A673 (cell line): Measurements from ENCODE around the gene AJUBA. TPM values are rescaled to one million over a fixed set of nuclear protein-coding genes. Genes with fewer than 3 reads are reported as not detected.

ENCODE experiments used
- BruUV-seq: library from RNA; stranded (reverse); fragments of 400-500 nt; replicated peaks from 2 replicates; lab custom pipeline; 2021; lab: Mats Ljungman, UMichigan
- CTCF ChIA-PET: fragments of 300-600 bp; sonication (Branson Sonifier 250); formaldehyde crosslinking; loops from one replicate; lab custom pipeline; 2022; ENCODE audit warnings: antibody characterized with exemption; lab: Charles Lee
- POLR2A ChIA-PET: fragments of 300-600 bp; sonication (Branson Sonifier 250); formaldehyde crosslinking; loops from one replicate; lab custom pipeline; 2022; ENCODE audit warnings: antibody characterized with exemption; ENCODE audit not compliant: low non-redundant PET; lab: Charles Lee
- DNase-seq: peaks from one replicate; pipeline ENCODE4 v3.0.0-alpha.2; 2015; ENCODE audit warnings: low spot score
- H3K27ac ChIP-seq: fragments of 200-600 bp; sonication (generic); 2 replicates; pipeline ENCODE4 v1.5.1; 2016; ENCODE audit warnings: mixed run types, low read depth, mild to moderate bottlenecking, mixed read lengths, antibody characterized with exemption, low read length; ENCODE audit not compliant: poor library complexity, severe bottlenecking
- H3K27me3 ChIP-seq: fragments of 200-600 bp; sonication (generic); replicated peaks from 2 replicates; pipeline ENCODE4 v1.6.1; 2017; ENCODE audit warnings: mixed run types, low read depth, mild to moderate bottlenecking, mixed read lengths, antibody characterized with exemption, low read length; ENCODE audit not compliant: insufficient read depth, poor library complexity
- H3K36me3 ChIP-seq: fragments of 200-600 bp; sonication (generic); 2 replicates; pipeline ENCODE4 v1.6.1; 2016; ENCODE audit warnings: mixed run types, mild to moderate bottlenecking, mixed read lengths, antibody characterized with exemption, low read length; ENCODE audit not compliant: insufficient read depth, poor library complexity, severe bottlenecking
- H3K4me1 ChIP-seq: fragments of 200-600 bp; sonication (generic); 2 replicates; pipeline ENCODE4 v1.6.1; 2017; ENCODE audit warnings: mixed run types, mild to moderate bottlenecking, mixed read lengths, antibody characterized with exemption, low read length; ENCODE audit not compliant: insufficient read depth, poor library complexity, severe bottlenecking
- H3K4me3 ChIP-seq: fragments of 200-600 bp; sonication (generic); 2 replicates; pipeline ENCODE4 v1.5.1; 2016; ENCODE audit warnings: low read depth, mixed run types, mild to moderate bottlenecking, mixed read lengths, low read length; ENCODE audit not compliant: poor library complexity, severe bottlenecking
- H3K9me3 ChIP-seq: fragments of 200-600 bp; sonication (generic); 2 replicates; pipeline ENCODE4 v1.6.1; 2016; ENCODE audit warnings: mixed run types, low read depth, mild to moderate bottlenecking, mixed read lengths, antibody characterized with exemption, low read length; ENCODE audit not compliant: poor library complexity, severe bottlenecking
- CTCF ChIP-seq: fragments of 300-800, 200-600 bp; sonication (generic); conservative IDR thresholded peaks from 2 replicates; pipeline ENCODE4 v1.5.1; 2017; ENCODE audit warnings: low read depth, mild to moderate bottlenecking, antibody characterized with exemption, low read length, moderate library complexity, mixed read lengths
- EZH2 ChIP-seq: fragments of 200-600 bp; sonication (generic); IDR thresholded peaks from 2 replicates; pipeline ENCODE4 v1.6.1; 2017; ENCODE audit warnings: borderline replicate concordance, low read depth, mild to moderate bottlenecking, mixed read lengths, antibody characterized with exemption, low read length; ENCODE audit not compliant: poor library complexity, severe bottlenecking
- intact Hi-C: fragments of 100-400 bp; cut with micrococcal nuclease; formaldehyde crosslinking; loops from one replicate; pipeline ENCODE4 v1.10.0; 2022; ENCODE audit not compliant: unreplicated experiment
- total RNA-seq: library from RNA; stranded (reverse); gene quantifications from 2 replicates; pipeline ENCODE4 v1.2.3, GENCODE V29; 2021

AJUBA gene
- total RNA-seq, 1 experiment from 2014 or later = 43.6 TPM

- no TSS peak for BruUV-seq
- TF ChIP-seq CTCF (no peak), EZH2 (no peak)
- DNase-seq = peak; percentile 87
- Histone ChIP-seq H3K27ac (peak within 1 kb of the TSS; percentile 68), H3K27me3 (no peaks in the 10 kb centered on the region), H3K4me3 (peak within 1 kb of the TSS; percentile 47), H3K4me1 (peaks cover 30% of the 10 kb centered on the region), H3K9me3 (no peaks in the 10 kb centered on the region), H3K36me3 (no peaks in the 10 kb centered on the region)
- ChIA-PET CTCF (interaction anchor here (1.1 kb wide), 1 partner anchor 48 kb away, joined by 4 read pairs; no protein-coding TSS in a partner anchor), POLR2A (interaction anchor here (0.7 kb wide), 1 partner anchor 15 kb away, joined by 8 read pairs; no protein-coding TSS in a partner anchor)
- intact Hi-C loops = no loop called here
Measured at GRCh38 chr14:23009939-23010726, 27.8 kb upstream of the AJUBA start, which contains the start of gene C14orf93. C14orf93 (minus strand) TSS chr14:23010143; CDS start chr14:22999023, 11,120 bp downstream.

GRCh38 chr14:23009483-23009938 is 27.2 kb upstream of the AJUBA start:
- Histone ChIP-seq H3K27ac (peak overlapping the region; percentile 68), H3K4me3 (peak overlapping the region; percentile 47), H3K9me3 (no peaks in the 10 kb centered on the region), H3K27me3 (no peaks in the 10 kb centered on the region), H3K4me1 (peaks cover 30% of the 10 kb centered on the region), H3K36me3 (no peaks in the 10 kb centered on the region)
- CTCF ChIA-PET = no interaction called here
- TF ChIP-seq CTCF = no peak
- no peak for TF ChIP-seq EZH2
- DNase-seq = no peak
- POLR2A ChIA-PET = no interaction called here
- intact Hi-C loops = no loop called here
- TSS peak; percentile 88 for BruUV-seq

GRCh38 chr14:23008831-23009230 is 26.5 kb upstream of the AJUBA start:
- intact Hi-C loops = no loop called here
- TF ChIP-seq EZH2 (no peak), CTCF (no peak)
- H3K27me3 ChIP-seq = no peaks in the 10 kb centered on the region
- H3K4me1 ChIP-seq = peaks cover 30% of the 10 kb centered on the region
- peak; percentile 38 for DNase-seq
- ChIA-PET POLR2A (no interaction called here), CTCF (interaction anchor here (3.0 kb wide), 1 partner anchor 14 kb away, joined by 17 read pairs; no protein-coding TSS in a partner anchor)
- H3K4me3 ChIP-seq = no peak overlapping the region
- H3K27ac ChIP-seq = peak overlapping the region; percentile 68
- H3K36me3 ChIP-seq = no peaks in the 10 kb centered on the region
- no TSS peak for BruUV-seq
- H3K9me3 ChIP-seq = no peaks in the 10 kb centered on the region
